Measurements from ENCODE around the gene EXOSC2. TPM values are rescaled to one million over a fixed set of nuclear protein-coding genes. Genes with fewer than 3 reads are reported as not detected.

The EXOSC2 gene
- total and polyA plus RNA-seq, 2 of the 4 experiments (the other 2 are of a cell fraction): 27.0 to 48.6 TPM

DNA sequence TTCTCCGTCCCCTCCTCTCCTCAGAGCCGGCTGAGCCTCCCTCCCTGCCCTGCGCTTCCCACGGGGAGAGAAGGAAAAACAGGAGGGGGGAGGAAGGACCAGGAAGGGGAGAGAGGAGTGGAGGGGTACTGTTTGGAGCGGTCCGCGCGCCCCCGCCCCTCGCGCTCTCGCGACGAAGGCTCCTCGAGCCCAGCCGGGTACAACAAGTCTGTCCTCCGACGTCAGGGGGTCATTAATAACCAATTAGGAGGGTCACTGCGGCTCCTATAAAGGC lies 29.7 kb upstream of the EXOSC2 start:
- Histone ChIP-seq H2AK5ac (ENCODE audit: low read depth, low read length) (no peak overlapping the region), H4K8ac (ENCODE audit: low read depth in 2 of 2, low read length in 2 of 2) (no peak overlapping the region), H3K4me1 (ENCODE audit: control insufficient read depth, insufficient read depth, low read length) (no peaks in the 10 kb centered on the region; the same call in 1 of the 2 replicates), H3K9me3 (ENCODE audit: control insufficient read depth, insufficient read depth, low read length) (peaks cover 2% of the 10 kb centered on the region; the same call in 1 of the 2 replicates), H2AK9ac (replicated peaks; ENCODE audit: low read depth, low read length, poor library complexity) (no peak overlapping the region), H2BK20ac (ENCODE audit: low read depth, low read length) (no peak overlapping the region), H3K4me3 (ENCODE audit: insufficient read depth, low read depth, low read length) (no peak overlapping the region), H4K20me1 (ENCODE audit: insufficient read depth, low read length) (peaks cover 6% of the 10 kb centered on the region; the same call in 1 of the 2 replicates), H2BK15ac (ENCODE audit: low read depth, low read length) (no peak overlapping the region), H3K14ac (replicated peaks; ENCODE audit: low read depth, low read length) (no peak overlapping the region), H2BK120ac (ENCODE audit: low read depth, low read length) (no peak overlapping the region), H3K27ac (ENCODE audit: insufficient read depth, low read length) (no peak overlapping the region), H4K91ac (ENCODE audit: insufficient read depth, low read depth, low read length) (no peak overlapping the region), H2BK5ac (ENCODE audit: low read depth, low read length, poor library complexity, severe bottlenecking) (no peak overlapping the region), H3K27me3 (ENCODE audit: control insufficient read depth, insufficient read depth, low read length) (peaks cover 96% of the 10 kb centered on the region), H3K56ac (ENCODE audit: extremely low read depth, insufficient read depth, low read length) (no peak overlapping the region), H4K5ac (ENCODE audit: low read depth, low read length) (no peak overlapping the region), H2AFZ (replicated peaks; ENCODE audit: low read length, poor library complexity) (no peak overlapping the region), H3K36me3 (ENCODE audit: control insufficient read depth, insufficient read depth, low read length) (no peaks in the 10 kb centered on the region), H3K4ac (ENCODE audit: low read depth, low read length) (no peak overlapping the region), H3K23ac (ENCODE audit: low read depth, low read length) (no peak overlapping the region), H3K9me1 (ENCODE audit: insufficient read depth, low read length) (no peaks in the 10 kb centered on the region), H3K9ac (ENCODE audit: low read depth, low read length) (no peak overlapping the region), H3K79me1 (ENCODE audit: low read depth in 1 of 2, low read length in 2 of 2) (no peaks in the 10 kb centered on the region), H3K18ac (ENCODE audit: low read depth, low read length) (no peak overlapping the region), H3K4me2 (ENCODE audit: low read depth, low read length) (no peak overlapping the region)
- ChIA-PET POLR2A (ENCODE audit: unreplicated experiment) (no interaction called here), CTCF (no interaction called here)
- 3% methylated on average over 8 of the region's 19 CpGs; no CpG with 5 or more reads in 1 of the 2 experiments for WGBS, 2 experiments (ENCODE audit: extremely low coverage in 2 of 2, insufficient read length in 1 of 2)
- DNase-seq: no peak
- no peak for TF ChIP-seq NFE2L2 (IDR thresholded peaks at IDR 0.05; ENCODE audit: low read depth, low read length)
- TF ChIP-seq, protein P1, sequence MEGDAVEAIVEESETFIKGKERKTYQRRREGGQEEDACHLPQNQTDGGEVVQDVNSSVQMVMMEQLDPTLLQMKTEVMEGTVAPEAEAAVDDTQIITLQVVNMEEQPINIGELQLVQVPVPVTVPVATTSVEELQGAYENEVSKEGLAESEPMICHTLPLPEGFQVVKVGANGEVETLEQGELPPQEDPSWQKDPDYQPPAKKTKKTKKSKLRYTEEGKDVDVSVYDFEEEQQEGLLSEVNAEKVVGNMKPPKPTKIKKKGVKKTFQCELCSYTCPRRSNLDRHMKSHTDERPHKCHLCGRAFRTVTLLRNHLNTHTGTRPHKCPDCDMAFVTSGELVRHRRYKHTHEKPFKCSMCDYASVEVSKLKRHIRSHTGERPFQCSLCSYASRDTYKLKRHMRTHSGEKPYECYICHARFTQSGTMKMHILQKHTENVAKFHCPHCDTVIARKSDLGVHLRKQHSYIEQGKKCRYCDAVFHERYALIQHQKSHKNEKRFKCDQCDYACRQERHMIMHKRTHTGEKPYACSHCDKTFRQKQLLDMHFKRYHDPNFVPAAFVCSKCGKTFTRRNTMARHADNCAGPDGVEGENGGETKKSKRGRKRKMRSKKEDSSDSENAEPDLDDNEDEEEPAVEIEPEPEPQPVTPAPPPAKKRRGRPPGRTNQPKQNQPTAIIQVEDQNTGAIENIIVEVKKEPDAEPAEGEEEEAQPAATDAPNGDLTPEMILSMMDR (conservative IDR thresholded peaks at IDR 0.05; ENCODE audit: low read depth, low read length): no peak
- TF ChIP-seq MAZ (IDR thresholded peaks at IDR 0.05; ENCODE audit: borderline replicate concordance, low read depth, low read length): no peak
- no peak for TF ChIP-seq MXI1 (IDR thresholded peaks at IDR 0.05; ENCODE audit: borderline replicate concordance, low read depth, low read length)
- no peak for TF ChIP-seq CHD1 (IDR thresholded peaks at IDR 0.05; ENCODE audit: low read depth, low read length)
- no peak for TF ChIP-seq FOS (IDR thresholded peaks at IDR 0.05; ENCODE audit: low read depth, low read length)
- no peak for TF ChIP-seq RFX5 (IDR thresholded peaks at IDR 0.05; ENCODE audit: low read depth, low read length)
- TF ChIP-seq SMC3 (IDR thresholded peaks at IDR 0.05; ENCODE audit: low read depth, low read length): no peak
- TF ChIP-seq CEBPB (IDR thresholded peaks at IDR 0.05; ENCODE audit: low read depth, low read length): no peak
- TF ChIP-seq, protein P2, sequence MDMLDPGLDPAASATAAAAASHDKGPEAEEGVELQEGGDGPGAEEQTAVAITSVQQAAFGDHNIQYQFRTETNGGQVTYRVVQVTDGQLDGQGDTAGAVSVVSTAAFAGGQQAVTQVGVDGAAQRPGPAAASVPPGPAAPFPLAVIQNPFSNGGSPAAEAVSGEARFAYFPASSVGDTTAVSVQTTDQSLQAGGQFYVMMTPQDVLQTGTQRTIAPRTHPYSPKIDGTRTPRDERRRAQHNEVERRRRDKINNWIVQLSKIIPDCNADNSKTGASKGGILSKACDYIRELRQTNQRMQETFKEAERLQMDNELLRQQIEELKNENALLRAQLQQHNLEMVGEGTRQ (IDR thresholded peaks at IDR 0.05; ENCODE audit: low read depth, low read length): no peak
- no TSS peak for BruUV-seq (replicated peaks)
- intact Hi-C loops (cut with micrococcal nuclease) (no loop called here), in situ Hi-C loops (cut with MboI; ENCODE audit: low sequenced_read_pairs) (loop anchor here (25.0 kb wide), 1 partner anchor 552 kb away; no protein-coding TSS in a partner anchor), dilution Hi-C loops (cut with HindIII; ENCODE audit: low sequenced_read_pairs, unreplicated experiment) (no loop called here)
- no peak for ATAC-seq (ENCODE audit: low read depth)
